Right lung (tissue), 10 donors: Measurements from ENCODE around the gene DENND5A. TPM values are rescaled to one million over a fixed set of nuclear protein-coding genes. Genes with fewer than 3 reads are reported as not detected.

ENCODE experiments used
- DNase-seq, 2 donors: peaks; one replicate each; pipeline ENCODE4 v3.0.0-alpha.2; 2013
- long read RNA-seq, 8 donors: transcript quantifications; one replicate each; lab custom pipeline, GENCODE V29; 2026
- polyA plus RNA-seq, 5 donors: library from polyadenylated mRNA; unstranded; fragments of 120-200 nt; gene quantifications; one replicate each; pipeline versions ENCODE4 v1.2.1 to v1.2.3, GENCODE V29; 2013; ENCODE audit warnings: inconsistent platforms in 1 of 5, low replicate concordance in 1 of 5; ENCODE audit not compliant: insufficient read length in 5 of 5, insufficient read depth in 1 of 5

Gene DENND5A
- polyA plus RNA-seq: 10 to 100 TPM; 69.0 to 93.2 (median 91.7) TPM
- long read RNA-seq, donor 1, full-length matches to known transcripts: 3 of 3 reads
- long read RNA-seq, donor 1, partial matches to known transcripts: 0 of 3 reads
- long read RNA-seq, donor 1, other reads (novel, unspliced or antisense): 0 of 3 reads
- long read RNA-seq, donor 2, full-length matches to known transcripts: 1 of 1 reads
- long read RNA-seq, donor 2, partial matches to known transcripts: 0 of 1 reads
- long read RNA-seq, donor 2, other reads (novel, unspliced or antisense): 0 of 1 reads
- long read RNA-seq, donor 3, full-length matches to known transcripts: 2 of 2 reads
- long read RNA-seq, donor 3, partial matches to known transcripts: 0 of 2 reads
- long read RNA-seq, donor 3, other reads (novel, unspliced or antisense): 0 of 2 reads
- long read RNA-seq, donor 4, full-length matches to known transcripts: 1 of 1 reads
- long read RNA-seq, donor 4, partial matches to known transcripts: 0 of 1 reads
- long read RNA-seq, donor 4, other reads (novel, unspliced or antisense): 0 of 1 reads
- long read RNA-seq, donor 5, full-length matches to known transcripts: 2 of 2 reads
- long read RNA-seq, donor 5, partial matches to known transcripts: 0 of 2 reads
- long read RNA-seq, donor 5, other reads (novel, unspliced or antisense): 0 of 2 reads
- long read RNA-seq, donor 6, full-length matches to known transcripts: 1 of 6 reads
- long read RNA-seq, donor 6, partial matches to known transcripts: 5 of 6 reads
- long read RNA-seq, donor 6, other reads (novel, unspliced or antisense): 0 of 6 reads
- long read RNA-seq, donor 7, full-length matches to known transcripts: 3 of 3 reads
- long read RNA-seq, donor 7, partial matches to known transcripts: 0 of 3 reads
- long read RNA-seq, donor 7, other reads (novel, unspliced or antisense): 0 of 3 reads
- long read RNA-seq, donor 8: 0 reads

- DNase-seq: peak; percentile 92
Observed at GRCh38 chr11:9265211-9266131, at the start of gene DENND5A. TSS of gene DENND5A (minus strand) at chr11:9265350. CDS start at chr11:9265069, 281 bp downstream.

- peak; percentile 98 to 99 for DNase-seq
Observed at GRCh38 chr11:9314291-9315077, 49.3 kb upstream of the DENND5A start, which contains the start of gene TMEM41B. TSS of gene TMEM41B (minus strand) at chr11:9314593. CDS start at chr11:9314441, 152 bp downstream.

GRCh38 chr11:9313648-9314290, 48.6 kb upstream of the DENND5A start:
- DNase-seq: no peak

GRCh38 chr11:9310485-9311090, 45.4 kb upstream of the DENND5A start:
- DNase-seq: no peak

GRCh38 chr11:9304178-9304577, 39.0 kb upstream of the DENND5A start:
- DNase-seq: no peak

DNA sequence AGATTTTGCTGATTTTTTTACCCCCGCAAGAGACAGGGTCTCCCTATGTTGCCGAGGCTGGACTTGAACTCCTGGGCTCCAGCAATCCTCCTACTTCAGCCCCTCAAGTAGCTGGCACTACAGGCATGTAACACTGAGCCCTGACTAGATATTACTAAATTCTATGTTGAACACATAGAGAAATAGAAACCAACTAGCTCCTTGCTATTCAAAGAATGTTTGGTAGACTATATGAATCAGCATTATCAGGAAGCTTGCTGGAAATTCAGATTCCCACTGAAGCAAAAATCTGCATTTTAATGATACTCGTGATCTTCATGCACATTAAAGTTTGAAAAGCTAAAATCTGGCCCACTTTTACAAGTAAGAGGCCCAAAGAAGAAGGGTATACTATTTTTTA, 37.3 kb upstream of the DENND5A start:
- DNase-seq: no peak

GRCh38 chr11:9301720-9302119, 36.6 kb upstream of the DENND5A start:
- no peak for DNase-seq

DNA sequence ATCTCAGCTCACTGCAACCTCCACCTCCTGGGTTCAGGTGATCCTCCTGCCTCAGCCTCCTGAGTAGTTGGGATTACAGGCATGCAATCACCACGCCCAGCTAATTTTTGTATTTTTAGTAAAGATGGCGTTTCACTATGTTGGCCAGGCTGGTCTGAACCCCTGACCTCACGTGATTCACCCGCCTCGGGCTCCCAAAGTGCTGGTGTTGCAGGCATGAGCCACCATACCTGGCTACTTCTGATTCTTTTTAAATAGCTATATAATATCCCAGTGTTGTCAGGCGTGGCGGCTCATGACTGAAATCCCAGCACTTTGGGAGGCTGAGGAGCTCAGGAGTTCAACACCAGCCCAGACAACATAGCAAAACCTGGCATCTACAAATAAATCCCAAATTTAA, 28.5 kb upstream of the DENND5A start:
- DNase-seq: no peak

DNA sequence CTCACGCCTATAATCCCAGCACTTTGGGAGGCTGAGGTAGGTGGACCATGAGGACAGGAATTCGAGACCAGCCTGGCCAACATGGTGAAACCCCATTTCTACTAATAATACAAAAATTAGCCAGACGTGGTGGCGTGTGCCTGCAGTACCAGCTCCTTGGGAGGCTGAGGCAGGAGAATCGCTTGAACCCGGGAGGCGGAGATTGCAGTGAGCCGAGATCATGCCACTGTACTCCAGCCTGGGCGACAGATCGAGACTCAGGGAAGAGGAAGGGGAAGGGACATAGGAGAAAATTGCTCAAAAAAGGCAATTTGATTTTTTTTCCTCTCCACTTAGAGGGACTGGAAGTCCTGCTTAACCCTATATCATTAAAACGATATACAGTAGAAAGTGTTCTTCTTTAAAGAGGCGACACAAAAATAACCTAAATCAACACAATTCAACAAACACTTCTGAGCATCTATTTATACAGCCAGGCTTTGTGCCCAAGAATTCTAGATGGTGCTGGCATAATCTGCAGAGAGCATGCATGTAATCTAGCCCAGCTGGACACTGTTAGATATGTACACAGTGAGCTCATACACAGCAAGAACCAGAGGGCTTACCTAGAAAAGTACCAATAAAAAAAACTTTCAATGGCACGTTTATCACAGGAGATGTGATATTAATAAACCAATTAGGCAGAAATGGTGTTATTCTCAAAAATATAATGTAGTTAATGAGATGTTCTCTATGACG, 20.9 kb upstream of the DENND5A start:
- DNase-seq: no peak

- DNase-seq: peak in 1 of 2 donors; percentile 15
Observed at GRCh38 chr11:9280655-9281301, 15.6 kb upstream of the DENND5A start.

DNA sequence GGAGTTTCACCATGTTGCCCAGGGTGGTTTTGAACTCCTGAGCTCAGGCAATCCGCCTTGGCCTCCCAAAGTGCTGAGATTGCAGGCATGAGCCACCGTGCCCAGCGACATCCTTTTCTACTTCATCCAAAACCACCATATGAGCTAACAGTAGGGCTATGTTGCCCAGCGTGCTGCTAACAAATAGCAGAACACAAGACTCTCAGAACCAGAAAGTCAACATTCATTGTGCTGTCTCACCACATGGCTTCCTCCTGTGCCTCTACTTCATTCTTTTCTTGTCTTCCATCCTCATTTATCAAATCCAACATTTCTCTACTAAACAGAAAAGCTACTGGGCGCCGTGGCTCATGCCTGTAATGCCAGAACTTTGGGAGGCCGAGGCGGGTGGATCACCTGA, 12.0 kb upstream of the DENND5A start:
- no peak for DNase-seq

DNA sequence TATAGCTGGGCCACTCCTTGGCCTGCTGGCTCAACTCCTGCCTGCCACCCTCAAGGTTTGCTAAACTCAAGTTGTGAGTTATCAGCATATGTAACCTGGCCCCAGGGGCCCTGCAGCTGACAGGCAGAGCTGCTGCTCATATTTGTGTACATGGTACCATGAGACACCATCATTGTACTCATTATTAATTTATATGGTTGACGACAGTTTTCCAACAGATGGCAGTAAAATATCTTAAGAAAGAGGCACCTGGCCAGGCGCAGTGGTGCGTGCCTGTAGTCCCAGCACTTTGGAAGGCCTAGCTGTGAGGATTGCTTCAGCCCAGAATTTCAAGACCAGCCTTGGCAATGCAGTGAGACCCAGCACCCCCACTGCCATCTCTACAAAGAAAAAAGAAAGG, 11.4 kb upstream of the DENND5A start:
- DNase-seq: no peak

GRCh38 chr11:9274499-9275258, 9.5 kb upstream of the DENND5A start:
- peak; percentile 25 to 31 for DNase-seq

- DNase-seq: no peak
Observed at GRCh38 chr11:9273376-9274336, 8.5 kb upstream of the DENND5A start.

GRCh38 chr11:9269492-9270013, 4.4 kb upstream of the DENND5A start:
- no peak for DNase-seq

GRCh38 chr11:9267680-9268079, 2.5 kb upstream of the DENND5A start:
- DNase-seq: no peak
